Measurements from ENCODE around the gene UNG.
"Not testable (repeated sequence)": the region's sequence is repeated elsewhere in the genome, so short reads cannot be mapped to it uniquely, and the experiment has no call there.

Gene UNG

DNA sequence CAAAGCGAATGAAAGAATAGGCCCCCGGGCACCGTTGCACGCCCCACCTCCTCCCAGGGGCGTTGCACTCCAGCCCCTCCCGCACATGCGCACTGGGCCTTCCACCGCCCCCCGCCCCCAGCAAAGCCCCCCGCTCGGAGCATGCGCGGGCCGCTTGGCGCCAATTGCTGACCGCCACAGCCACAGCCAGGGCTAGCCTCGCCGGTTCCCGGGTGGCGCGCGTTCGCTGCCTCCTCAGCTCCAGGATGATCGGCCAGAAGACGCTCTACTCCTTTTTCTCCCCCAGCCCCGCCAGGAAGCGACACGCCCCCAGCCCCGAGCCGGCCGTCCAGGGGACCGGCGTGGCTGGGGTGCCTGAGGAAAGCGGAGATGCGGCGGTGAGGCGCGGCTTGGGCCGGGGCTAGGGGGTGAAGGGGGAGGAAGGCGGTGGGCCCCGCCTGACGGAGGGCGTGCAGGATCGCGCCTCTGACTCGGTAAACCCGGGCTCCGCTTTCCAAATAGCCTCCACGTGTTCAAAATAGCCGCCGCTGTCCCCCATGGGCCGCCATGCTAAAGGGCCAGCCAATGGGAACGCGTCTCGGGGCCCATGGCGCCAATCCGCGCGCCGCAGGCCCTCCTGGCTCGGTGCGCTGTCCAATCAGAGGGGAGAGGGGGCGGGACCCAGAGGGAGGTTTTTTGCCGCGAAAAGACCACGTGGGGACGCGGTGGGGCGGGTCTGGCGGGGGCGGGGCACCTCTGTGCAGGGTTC is at the start of gene UNG:
UNG (plus strand) TSS at position 163 of the 748 bp plus-strand sequence; CDS start at position 246, 83 bp downstream.
- no peak for FAIRE-seq

DNA sequence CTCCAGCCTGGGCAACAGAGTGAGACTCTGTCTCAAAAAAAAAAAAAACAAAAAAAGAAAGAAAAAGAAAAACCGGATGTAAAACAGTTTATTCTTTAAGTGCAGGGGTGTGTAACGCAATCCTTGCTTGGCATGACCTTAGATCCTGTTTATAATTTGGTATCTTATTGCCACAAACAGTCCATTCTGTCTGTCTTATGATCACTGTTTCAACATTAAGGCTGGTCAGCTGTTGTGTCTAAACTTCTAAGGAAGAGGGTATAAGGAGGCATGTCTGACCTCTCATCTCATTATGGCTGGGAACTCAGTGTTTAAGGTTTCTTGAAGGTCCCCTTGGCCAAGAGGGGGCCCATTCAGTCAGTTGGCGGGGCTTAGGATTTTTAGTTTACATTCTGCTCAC is 48.7 kb upstream of the UNG start:
- FAIRE-seq, result not testable (repeated sequence)

DNA sequence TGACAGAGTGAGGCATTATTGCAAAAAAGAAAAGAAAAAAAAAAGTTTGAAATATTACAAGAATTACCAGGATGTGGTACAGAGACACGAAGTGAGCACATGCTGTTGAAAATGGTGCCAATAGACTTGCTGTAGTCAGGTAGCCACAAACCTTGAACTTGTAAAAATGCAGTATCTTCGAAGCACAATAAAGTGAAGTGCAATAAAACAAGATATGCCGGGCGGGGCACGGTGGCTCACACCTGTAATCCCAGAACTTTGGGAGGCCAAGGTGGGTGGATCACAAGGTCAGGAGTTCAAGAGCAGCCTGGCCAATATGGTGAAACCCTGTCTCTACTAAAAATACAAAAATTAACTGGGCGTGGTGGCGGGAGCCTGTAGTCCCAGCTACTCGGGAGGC is 47.6 kb upstream of the UNG start:
- FAIRE-seq, result not testable (repeated sequence)

DNA sequence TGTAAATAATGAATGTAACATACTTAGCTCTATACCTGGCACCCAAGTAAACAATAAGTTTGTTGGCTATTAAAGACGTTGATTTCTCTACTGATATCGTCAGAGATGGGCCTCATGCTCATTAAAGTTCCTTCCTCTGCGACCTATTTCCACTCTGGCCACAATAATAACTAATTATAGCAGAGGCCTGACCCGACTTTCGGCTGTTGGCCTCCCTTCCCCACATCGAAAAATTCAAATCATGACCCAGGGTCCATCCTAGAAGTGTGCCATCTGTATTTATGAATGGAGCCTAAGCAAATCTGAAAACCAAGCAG is 45.3 kb upstream of the UNG start:
- FAIRE-seq, result no peak

DNA sequence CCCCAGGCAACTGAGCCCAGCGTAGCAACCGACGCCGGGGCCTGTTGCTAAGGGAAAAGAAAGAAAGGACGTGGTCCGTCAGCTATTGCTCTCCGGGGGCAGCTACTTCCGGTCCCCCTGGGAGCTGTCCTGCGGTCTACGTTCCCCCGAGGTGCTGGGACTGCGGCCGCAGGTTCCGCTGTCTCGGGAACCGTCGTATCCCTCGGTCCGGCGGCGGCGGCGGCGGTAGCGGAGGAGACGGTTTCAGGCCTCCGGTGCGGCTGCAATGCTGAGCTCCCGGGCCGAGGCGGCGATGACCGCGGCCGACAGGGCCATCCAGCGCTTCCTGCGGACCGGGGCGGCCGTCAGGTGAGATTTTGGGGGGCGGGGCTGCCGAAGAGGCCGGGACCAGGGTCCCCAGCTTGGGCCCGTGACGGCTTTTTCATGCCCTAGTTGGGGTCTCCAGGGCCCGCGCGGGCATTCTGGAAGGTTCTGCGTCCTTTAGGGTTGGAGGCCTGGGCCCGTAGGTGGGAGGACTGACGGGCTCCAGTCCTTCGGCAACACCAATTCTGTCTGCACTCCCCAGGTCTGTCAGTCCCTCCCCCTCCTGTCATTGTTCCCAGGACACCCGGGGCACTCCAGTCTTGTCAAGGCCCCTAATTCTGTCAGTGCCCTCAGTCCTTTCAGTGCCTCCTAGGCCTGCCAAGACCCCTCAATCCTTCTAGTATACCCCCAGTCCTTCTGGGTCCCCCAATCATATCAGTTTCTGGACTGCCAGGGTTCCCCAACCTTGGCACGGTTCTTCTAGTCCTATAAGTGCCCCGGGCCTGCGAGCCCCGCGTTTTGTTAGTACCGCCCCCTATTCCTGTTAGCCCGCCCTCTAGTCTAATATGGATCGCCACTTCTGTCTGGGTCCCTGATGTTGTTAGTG is 44.7 kb upstream of the UNG start, which contains the start of gene USP30:
USP30 (plus strand) TSS at position 163 of the 910 bp plus-strand sequence; CDS start at position 266, 103 bp downstream.
- no peak for FAIRE-seq

DNA sequence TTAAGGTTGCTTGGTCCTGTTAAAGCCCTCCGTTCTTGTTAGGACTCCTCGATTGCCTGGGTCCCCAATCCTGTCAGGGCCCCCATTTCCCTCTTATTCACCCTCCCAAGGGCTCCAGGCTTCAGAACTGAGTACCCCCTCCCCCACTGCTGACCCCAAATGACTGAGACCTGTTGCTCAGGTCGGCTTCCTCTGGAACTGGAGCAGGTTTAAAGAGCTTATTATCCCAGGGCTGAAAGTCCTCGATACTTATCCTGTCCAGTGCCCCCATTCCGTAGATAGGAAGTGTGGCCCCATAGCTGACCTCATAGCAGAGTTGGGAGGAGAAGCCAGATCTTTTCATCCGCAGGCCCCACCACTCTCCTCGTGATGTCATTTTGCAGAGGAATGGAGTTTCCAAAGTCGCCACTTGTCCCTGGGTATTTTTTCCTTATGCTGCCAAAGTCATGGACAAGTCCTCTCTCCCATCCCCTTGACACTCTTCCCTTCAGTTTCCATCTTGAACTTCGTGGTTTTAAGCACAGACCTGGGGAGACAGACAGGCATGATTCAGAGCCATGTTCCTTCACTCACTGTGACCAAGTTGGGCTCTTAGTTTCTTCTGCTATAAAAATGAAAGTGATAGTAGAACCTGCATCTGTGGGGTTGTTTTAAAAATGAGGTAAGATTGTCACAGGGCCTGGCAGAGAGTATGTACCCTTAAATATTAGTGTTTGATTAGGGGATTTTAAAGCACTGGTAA is 43.8 kb upstream of the UNG start:
- FAIRE-seq, result no peak

DNA sequence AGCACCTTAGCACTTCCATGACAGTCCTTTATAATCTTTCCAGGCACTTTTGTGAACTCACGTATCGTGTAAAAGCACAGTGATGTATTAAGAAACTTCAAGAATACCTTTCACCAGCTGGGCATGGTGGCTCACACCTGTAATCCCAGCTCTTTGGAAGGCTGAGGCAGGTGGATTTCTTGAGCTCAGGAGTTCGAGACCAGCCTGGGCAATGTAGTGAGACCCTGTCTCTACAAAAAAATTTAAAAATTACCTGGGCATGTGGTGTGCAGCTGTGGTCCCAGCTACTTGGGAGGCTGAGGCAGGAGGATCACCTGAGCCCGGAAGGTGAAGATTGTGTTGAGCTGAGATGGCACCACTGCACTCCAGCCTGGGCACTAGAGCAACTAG is 43.3 kb upstream of the UNG start:
- FAIRE-seq, result not testable (repeated sequence)

DNA sequence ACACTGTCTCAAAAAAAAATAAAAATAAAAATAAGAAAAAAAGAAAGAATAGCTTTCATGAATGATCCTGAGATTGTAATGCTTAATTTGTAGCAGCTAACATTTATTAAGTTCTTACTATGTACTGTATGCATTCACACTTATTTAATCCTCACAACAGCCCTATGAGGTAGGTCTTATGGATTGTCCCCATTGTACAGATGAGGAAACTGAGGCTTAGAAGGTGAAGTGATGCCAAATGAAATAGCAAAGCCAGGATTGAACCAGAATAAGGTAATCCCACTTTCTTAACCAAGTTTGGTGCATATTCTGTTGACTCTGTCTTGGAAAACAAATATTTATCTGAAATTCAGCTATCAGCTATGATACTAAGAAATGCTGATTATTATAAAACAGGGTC is 42.9 kb upstream of the UNG start:
- no peak for FAIRE-seq

DNA sequence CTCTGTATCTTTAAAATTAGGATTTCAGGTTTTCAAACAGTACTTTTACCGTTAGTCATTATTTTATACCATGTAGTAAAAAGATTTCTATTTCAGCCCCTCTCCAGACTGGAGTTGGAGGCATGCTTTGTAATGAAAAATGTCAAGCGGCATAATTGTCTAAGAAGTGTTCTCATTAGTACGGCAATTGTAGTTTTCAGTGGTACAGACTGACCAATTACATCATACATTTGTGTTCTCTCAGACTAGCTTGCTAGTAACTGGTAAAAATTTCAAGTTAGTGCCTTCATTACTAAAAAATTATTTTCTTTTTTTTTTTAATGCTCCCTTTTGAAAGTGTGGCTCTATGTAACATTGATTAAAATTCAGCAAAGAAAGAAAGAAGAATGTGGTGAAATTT is 40.5 kb upstream of the UNG start:
- FAIRE-seq, result no peak

DNA sequence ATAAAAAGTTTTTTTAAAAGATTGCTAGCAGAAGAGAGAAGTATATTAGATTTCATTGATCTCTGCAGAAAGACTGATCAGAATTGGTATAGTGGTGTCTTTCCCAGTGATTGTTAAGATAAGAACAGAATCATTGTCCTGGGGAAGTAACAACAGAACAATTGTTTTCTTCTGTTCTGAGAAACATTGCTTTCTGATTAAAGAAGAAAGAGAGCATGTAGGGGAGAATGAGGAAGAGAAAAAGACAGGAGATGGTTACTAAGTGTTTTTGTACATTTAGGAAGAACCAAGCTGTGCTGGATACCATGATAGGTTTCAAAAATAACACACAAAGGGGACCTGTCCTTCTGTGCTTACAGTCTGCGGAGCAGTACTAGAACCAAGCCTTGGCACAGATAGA is 40.0 kb upstream of the UNG start:
- FAIRE-seq, result no peak

DNA sequence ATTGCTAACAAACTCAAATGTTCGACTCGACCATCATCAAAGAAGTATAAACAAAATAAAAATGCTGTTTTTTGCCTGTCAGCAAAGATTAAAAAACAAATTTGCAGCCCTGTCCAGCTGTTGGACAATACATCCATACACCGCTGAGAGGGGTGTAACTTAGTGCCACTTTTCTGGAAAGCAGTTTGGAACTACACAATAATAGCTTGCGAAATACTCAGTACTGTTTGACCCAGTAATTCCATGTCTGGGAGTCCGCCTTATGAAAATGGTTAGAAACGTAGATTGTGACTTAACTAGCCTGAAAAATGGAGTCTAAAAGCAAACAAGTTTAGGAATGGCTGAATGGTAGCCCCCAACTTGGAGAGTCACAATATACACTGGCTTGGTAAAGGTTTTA is 38.6 kb upstream of the UNG start:
- no peak for FAIRE-seq

DNA sequence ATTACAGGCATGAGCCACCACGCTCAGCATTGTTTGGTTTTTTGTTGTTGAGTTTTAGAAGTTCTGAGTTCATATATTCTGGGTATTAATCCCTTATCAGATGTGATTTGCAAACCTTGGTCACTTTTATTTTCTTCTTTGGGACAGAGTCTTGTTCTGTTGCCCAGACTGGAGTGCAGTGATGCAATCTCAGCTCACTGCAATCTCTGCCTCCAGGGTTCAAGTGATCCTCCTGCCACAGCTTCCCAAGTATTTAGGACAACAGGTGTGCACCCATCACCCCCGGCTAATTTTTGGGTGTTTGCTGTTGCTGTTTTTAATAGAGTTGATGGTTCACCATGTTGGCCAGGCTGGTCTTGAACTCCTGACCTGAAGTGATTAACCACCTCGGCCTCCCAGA is 33.3 kb upstream of the UNG start:
- no peak for FAIRE-seq

DNA sequence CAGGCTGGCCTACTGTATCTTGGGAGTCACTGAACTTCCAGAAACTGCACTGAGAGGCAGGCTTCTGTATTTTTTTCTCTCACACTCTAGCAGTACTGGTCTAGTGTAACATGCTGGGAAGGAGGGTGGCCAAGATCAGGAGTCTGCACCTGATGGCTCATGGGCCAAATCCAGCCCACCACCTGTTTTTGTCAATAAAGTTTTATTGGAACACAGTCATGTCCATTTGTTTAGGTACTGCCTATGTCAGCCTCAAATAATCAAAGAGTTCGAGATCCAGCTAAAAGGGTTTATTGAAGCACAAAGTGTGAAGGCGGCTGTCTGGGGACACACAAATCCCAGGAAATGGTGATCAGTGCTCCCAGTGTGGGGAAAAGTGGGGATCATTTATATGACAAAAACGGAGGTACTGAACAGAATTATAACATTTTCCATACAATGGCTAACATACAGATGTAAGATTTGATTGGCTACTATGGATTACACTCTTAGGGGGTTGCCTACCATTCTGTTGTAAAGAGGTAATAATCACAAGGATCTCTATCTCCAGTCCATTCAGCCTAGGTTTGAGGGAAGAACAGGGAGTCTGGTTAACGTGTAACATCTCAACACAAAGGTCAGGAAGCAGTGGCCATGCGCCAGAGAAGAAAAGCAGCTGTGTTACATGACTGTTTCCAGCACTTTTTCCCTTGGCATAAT is 32.1 kb upstream of the UNG start:
- no peak for FAIRE-seq

DNA sequence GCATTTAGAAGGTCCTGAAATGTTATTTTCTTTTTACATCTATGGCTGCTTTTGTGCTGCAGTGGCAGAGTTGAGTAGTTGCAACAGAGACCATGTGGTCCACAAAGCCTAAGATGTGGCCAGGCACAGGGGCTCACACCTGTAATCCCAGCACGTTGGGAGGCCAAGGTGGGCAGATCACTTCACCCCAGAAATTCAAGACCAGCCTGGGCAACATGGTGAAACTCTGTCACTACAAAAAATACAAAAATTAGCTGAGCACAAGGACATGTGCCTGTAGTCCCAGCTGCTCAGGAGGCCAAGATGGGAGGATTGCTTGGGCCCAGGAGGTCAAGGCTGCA is 31.6 kb upstream of the UNG start:
- FAIRE-seq, result no peak

DNA sequence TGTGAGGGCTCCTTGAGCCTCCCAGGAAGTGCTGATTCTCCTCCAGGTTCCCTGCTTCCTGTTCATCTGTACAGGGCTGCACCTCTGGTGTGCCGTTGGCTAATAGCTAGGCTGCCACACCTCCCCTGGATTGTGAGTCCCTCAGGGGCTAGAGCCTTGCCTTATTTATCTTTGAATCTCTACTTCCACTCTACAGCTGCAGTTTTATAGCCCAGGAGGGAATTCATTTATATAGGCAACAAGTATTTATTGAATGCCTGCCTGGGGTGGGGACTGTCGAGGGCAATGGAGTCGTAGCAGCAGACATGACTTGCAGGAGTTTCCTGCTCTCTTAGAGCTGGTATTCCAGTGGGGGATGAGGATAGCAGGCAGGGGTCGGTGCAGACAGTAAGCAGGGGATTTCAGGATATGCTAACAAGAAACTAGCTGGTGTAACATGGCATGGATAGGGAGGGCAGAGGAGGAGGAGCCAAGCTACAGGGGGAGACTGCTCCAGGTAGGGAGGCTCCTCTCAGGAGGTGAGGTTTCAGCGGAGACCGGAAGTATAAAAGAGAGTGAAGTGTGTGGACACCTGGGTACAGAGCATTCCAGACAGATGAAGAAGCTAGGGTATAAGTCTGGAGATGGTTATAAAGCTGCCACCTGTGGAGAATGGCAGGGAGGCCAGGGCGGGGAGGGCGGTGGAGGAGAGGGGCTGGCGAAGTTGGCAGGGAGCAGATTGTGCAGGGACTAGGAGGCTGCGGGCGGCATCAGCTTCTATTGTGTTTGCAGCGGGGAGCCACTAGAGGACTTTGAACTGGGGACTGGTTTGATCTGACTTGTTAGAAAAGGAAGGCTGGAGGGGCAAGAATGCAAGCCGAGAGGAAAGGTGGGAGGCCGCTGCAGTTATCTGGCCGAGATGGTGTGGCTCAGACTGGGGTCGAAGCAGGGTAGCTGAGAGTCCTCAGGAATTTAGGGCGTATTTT is 27.8 kb upstream of the UNG start:
- no peak for FAIRE-seq

DNA sequence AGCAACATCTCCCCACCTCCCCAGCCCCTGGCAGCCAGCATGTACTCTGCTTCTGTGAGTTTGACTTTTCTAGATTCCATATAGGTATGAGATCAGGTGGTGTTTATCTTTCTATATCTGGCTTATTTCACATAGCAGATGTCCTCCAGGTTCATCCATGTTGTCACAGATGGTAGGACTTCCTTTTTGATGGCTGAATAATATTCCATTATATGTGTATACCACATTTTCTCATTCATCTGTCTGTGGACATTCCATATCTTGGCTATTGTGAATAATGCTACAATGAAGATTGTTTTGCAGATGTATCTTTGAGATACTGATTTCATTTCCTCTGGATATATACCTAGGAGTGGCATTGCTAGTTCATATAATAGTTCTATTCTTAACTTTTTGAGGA is 22.5 kb upstream of the UNG start:
- no peak for FAIRE-seq

DNA sequence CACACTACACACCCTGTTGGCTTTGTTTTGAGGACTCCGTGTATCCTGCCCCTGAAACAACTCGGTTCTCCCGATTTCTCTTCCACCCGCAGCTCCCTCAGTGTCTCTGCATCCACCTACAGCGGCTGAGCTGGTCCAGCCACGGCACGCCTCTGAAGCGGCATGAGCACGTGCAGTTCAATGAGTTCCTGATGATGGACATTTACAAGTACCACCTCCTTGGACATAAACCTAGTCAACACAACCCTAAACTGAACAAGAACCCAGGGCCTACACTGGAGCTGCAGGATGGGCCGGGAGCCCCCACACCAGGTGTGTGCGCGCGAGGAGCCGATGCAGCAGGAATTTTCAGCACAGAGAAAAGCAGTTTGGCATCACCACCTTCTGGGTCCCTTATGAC is 14.6 kb upstream of the UNG start:
- no peak for FAIRE-seq

DNA sequence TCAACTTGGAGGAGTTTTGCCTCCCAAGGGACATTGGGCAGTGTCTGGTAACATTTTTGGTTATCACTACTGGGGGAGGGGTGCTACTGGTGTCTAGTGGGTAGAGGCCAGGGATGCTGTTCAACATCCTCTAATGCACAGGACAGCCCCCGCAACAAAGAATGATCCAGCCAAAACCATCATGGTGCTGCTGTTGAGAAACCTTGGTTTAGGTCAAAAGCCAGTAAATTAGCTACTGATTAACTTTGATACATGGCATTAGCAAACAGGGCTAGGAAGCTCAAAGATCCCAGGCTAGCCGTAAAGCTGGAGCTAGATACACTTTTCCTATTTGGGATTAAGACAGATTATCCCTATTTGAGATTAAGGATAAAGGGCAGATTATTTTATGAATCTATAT is 13.0 kb upstream of the UNG start:
- no peak for FAIRE-seq

DNA sequence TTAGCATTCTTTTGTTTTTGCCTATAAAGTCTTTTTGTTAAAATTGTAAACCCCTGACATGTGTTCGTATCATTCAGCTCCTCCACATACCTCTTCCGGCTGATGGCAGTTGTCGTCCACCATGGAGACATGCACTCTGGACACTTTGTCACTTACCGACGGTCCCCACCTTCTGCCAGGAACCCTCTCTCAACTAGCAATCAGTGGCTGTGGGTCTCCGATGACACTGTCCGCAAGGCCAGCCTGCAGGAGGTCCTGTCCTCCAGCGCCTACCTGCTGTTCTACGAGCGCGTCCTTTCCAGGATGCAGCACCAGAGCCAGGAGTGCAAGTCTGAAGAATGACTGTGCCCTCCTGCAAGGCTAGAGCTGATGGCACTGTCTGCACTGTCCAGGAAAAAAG is 11.8 kb upstream of the UNG start:
- no peak for FAIRE-seq

DNA sequence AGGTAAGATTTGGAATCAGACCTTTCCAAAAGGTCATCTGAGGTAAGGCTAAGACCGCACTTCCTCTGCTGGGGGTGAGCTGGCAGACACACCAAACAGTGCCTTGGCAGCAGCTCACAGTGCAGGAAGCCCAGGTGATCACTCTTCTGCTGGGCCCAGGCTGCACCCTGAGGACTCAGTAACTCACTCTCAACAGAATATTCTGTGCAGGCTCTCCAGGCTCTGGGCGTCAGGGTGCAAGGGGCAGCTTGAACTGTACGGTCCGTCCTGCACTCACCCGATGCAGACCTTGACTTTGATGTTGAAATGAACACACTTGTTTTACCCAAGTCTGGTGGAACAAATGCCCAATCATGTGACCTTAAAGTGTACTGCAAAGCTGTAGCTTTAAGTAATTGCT is 10.1 kb upstream of the UNG start:
- FAIRE-seq, result no peak

DNA sequence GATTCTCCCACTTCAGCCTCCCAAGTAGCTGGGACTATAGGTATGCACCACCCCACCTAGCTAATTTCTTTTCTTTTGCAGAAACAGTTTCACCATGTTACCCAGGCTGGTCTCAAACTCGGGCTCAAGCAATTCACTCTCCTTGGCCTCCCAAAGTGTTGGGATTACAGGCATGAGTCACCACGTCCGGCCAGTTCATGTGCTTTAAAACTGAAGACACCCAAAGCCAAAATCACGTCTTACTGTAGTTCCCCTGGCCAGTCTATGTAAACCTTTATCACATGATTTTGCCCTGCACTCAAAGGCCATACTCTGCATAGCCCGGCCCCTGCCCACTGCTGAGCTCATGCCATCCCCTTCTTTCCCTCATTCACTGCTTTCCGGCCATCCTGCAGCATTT is 8.6 kb upstream of the UNG start:
- FAIRE-seq, result no peak

DNA sequence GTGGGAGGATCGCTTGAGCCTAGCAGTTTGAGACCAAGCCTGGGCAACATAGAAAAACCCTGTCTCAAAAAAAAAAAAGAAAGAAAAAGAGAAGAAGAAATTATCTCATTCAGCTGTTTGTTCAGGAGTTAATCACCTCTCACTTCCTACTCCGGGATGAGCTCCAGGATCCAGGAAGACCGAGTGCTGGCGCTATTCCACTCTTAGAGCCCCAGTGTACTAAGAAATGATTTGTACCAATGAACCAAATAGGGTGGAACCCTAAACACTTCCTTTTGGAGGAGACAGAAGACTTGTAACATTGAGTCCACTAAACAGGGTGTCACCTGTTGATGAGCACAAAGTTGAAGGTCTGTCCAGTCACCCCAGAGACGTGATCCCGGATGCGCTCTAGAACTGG is 7.7 kb upstream of the UNG start:
- no peak for FAIRE-seq
